GM13977 (cell line): ENCODE measurements around the gene TIAM1.

Experiments
- DNase-seq: peaks from one replicate; pipeline ENCODE4 v3.0.0; 2012; ENCODE audit warnings: low spot score
- in situ Hi-C: fragments of 300-500 bp; cut with MboI; formaldehyde crosslinking; loops from one replicate; pipeline ENCODE4 v1.12.0; 2022; ENCODE audit warnings: low sequenced_read_pairs, low pct_unique_long_range_greater_than_20kb, mixed read lengths, inconsistent platforms; ENCODE audit not compliant: unreplicated experiment
- TF ChIP-seq, protein P1 (sequence below): IDR thresholded peaks from 2 replicates; pipeline ENCODE4 v1.5.1; 2012; ENCODE audit warnings: mild to moderate bottlenecking, control low read depth; ENCODE audit not compliant: insufficient read depth; ENCODE audit errors: extremely low read depth, missing control alignments

Gene TIAM1

GRCh38 chr21:31376301-31376700, 32.2 kb upstream of the TIAM1 start:
- in situ Hi-C loops: no loop called here
- TF ChIP-seq, protein P1, sequence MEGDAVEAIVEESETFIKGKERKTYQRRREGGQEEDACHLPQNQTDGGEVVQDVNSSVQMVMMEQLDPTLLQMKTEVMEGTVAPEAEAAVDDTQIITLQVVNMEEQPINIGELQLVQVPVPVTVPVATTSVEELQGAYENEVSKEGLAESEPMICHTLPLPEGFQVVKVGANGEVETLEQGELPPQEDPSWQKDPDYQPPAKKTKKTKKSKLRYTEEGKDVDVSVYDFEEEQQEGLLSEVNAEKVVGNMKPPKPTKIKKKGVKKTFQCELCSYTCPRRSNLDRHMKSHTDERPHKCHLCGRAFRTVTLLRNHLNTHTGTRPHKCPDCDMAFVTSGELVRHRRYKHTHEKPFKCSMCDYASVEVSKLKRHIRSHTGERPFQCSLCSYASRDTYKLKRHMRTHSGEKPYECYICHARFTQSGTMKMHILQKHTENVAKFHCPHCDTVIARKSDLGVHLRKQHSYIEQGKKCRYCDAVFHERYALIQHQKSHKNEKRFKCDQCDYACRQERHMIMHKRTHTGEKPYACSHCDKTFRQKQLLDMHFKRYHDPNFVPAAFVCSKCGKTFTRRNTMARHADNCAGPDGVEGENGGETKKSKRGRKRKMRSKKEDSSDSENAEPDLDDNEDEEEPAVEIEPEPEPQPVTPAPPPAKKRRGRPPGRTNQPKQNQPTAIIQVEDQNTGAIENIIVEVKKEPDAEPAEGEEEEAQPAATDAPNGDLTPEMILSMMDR: no peak

GRCh38 chr21:31374395-31374794, 30.3 kb upstream of the TIAM1 start:
- no peak for DNase-seq
- in situ Hi-C loops: no loop called here
- TF ChIP-seq, protein P1: no peak

More at GRCh38 chr21:31376301-31376700, 32.2 kb upstream of the TIAM1 start:
- DNase-seq: no peak

- in situ Hi-C loops: no loop called here
- TF ChIP-seq, protein P1: no peak
- DNase-seq: no peak
Measured at GRCh38 chr21:31372471-31372765, 28.4 kb upstream of the TIAM1 start.

- in situ Hi-C loops: no loop called here
- TF ChIP-seq, protein P1: no peak
- DNase-seq: no peak
Measured at GRCh38 chr21:31371715-31372470, 27.8 kb upstream of the TIAM1 start.

DNA sequence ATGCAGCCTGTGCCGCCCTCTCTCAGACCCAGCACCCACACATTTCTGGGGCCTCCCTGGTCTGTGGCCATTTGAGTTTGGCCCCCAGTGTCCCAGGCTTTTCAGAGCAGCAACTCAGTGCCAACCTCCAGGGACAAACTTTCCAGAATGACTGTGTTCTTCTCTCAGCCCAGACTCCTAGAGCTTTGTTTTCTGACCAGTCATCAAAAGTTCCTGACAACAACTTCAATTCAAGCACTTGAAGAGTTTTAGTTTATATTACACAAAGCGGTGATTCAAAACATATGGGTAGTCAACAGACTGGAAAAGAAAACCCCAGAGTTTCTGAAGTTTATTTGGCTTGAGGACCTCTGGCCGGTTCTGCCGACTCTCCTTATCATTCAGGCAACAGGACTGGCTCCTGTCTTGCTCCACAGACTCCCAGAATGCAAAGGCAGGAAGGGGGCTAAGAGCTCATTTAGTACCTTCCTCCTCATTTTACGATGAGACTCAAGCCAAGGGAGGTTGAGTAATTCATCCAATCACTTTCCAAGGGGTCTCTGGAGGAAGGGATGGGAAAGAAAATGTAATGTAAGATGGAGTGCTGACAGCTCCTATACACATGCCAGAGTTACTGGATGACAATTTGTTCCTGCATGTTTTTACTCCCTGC, 27.0 kb upstream of the TIAM1 start:
- in situ Hi-C loops: no loop called here
- TF ChIP-seq, protein P1: no peak
- no peak for DNase-seq

GRCh38 chr21:31370281-31370892, 26.3 kb upstream of the TIAM1 start:
- TF ChIP-seq, protein P1: no peak
- in situ Hi-C loops: no loop called here
- no peak for DNase-seq
